Mesendoderm (in vitro differentiated cells): Measurements from ENCODE around the gene CLSTN3.

Source experiments
- DNase-seq: peaks from one replicate; pipeline ENCODE4 v3.0.0; 2013
- H2AK5ac ChIP-seq: 2 replicates; pipeline ENCODE4 v1.6.1; 2013; ENCODE audit warnings: low read length, inconsistent platforms
- H2BK120ac ChIP-seq: 2 replicates; pipeline ENCODE4 v1.6.1; 2013; ENCODE audit warnings: low read depth, mild to moderate bottlenecking, low read length, moderate library complexity, mixed read lengths
- H2BK15ac ChIP-seq: replicated peaks from 2 replicates; pipeline ENCODE4 v1.6.1; 2013; ENCODE audit warnings: low read depth, mild to moderate bottlenecking, moderate library complexity
- H2BK5ac ChIP-seq: 2 replicates; pipeline ENCODE4 v1.6.1; 2013; ENCODE audit warnings: low read length, inconsistent platforms
- H3K18ac ChIP-seq: 2 replicates; pipeline ENCODE4 v1.6.1; 2013; ENCODE audit warnings: mild to moderate bottlenecking, low read length, mixed read lengths
- H3K23ac ChIP-seq: one replicate; pipeline ENCODE4 v1.6.1; 2013; ENCODE audit warnings: low read length
- H3K27ac ChIP-seq: 2 replicates; pipeline ENCODE4 v1.5.1; 2013; ENCODE audit warnings: low read depth, mild to moderate bottlenecking, inconsistent platforms, low read length, moderate library complexity
- H3K27me3 ChIP-seq: 2 replicates; pipeline ENCODE4 v1.6.1; 2013; ENCODE audit warnings: low read length, control low read depth, mild to moderate bottlenecking, inconsistent platforms; ENCODE audit not compliant: insufficient read depth, poor library complexity
- H3K36me3 ChIP-seq: 2 replicates; pipeline ENCODE4 v1.6.1; 2013; ENCODE audit warnings: low read length, inconsistent platforms; ENCODE audit not compliant: control insufficient read depth, insufficient read depth
- H3K4ac ChIP-seq: one replicate; pipeline ENCODE4 v1.6.1; 2013; ENCODE audit warnings: low read depth, mild to moderate bottlenecking, low read length, moderate library complexity
- H3K4me1 ChIP-seq: 2 replicates; pipeline ENCODE4 v1.6.1; 2013; ENCODE audit warnings: low read depth, low read length, inconsistent platforms; ENCODE audit not compliant: control insufficient read depth
- H3K4me2 ChIP-seq: 2 replicates; pipeline ENCODE4 v1.6.1; 2013; ENCODE audit warnings: low read length
- H3K4me3 ChIP-seq: 2 replicates; pipeline ENCODE4 v1.5.1; 2013; ENCODE audit warnings: mild to moderate bottlenecking, low read length
- H3K56ac ChIP-seq: one replicate; pipeline ENCODE4 v1.6.1; 2013; ENCODE audit warnings: low read length
- H3K79me1 ChIP-seq: 2 replicates; pipeline ENCODE4 v1.6.1; 2013; ENCODE audit warnings: low read length, inconsistent platforms
- H3K79me2 ChIP-seq: 2 replicates; pipeline ENCODE4 v1.6.1; 2013; ENCODE audit warnings: mild to moderate bottlenecking, low read length; ENCODE audit not compliant: control insufficient read depth, insufficient read depth
- H3K9ac ChIP-seq: 2 replicates; pipeline ENCODE4 v1.6.1; 2013; ENCODE audit warnings: low read length, inconsistent platforms
- H4K5ac ChIP-seq: one replicate; pipeline ENCODE4 v1.6.1; 2013; ENCODE audit warnings: low read length
- H4K8ac ChIP-seq: one replicate; pipeline ENCODE4 v1.6.1; 2013; ENCODE audit warnings: low read depth, mild to moderate bottlenecking, control low read depth, low read length, moderate library complexity
- WGBS: extraction: QIAGEN DNeasy Blood & Tissue Kit; methylation state at CpG from one replicate; pipeline ENCODE4 v1.1.7; 2013; ENCODE audit warnings: low lambda C conversion rate, missing lambda C conversion rate; ENCODE audit not compliant: insufficient coverage; ENCODE audit errors: extremely low coverage; 5-methylcytosine and 5-hydroxymethylcytosine counted together

Gene CLSTN3

GRCh38 chr12:7101047-7101693 lies 29.0 kb upstream of the CLSTN3 start:
- Histone ChIP-seq H2BK15ac (no peak overlapping the region), H4K5ac (no peak overlapping the region), H3K27me3 (no peaks in the 10 kb centered on the region), H3K9ac (no peak overlapping the region), H3K27ac (no peak overlapping the region), H3K4me2 (no peak overlapping the region), H3K36me3 (no peaks in the 10 kb centered on the region), H3K23ac (no peak overlapping the region), H2BK5ac (no peak overlapping the region), H3K79me1 (no peaks in the 10 kb centered on the region), H3K18ac (no peak overlapping the region), H2AK5ac (no peak overlapping the region), H4K8ac (no peak overlapping the region), H3K4ac (no peak overlapping the region), H2BK120ac (no peak overlapping the region), H3K79me2 (no peaks in the 10 kb centered on the region), H3K4me1 (no peaks in the 10 kb centered on the region), H3K56ac (no peak overlapping the region), H3K4me3 (no peak overlapping the region)
- whole genome bisulfite sequencing, result no CpG with 5 or more reads among the region's 4 CpGs
- no peak for DNase-seq

DNA sequence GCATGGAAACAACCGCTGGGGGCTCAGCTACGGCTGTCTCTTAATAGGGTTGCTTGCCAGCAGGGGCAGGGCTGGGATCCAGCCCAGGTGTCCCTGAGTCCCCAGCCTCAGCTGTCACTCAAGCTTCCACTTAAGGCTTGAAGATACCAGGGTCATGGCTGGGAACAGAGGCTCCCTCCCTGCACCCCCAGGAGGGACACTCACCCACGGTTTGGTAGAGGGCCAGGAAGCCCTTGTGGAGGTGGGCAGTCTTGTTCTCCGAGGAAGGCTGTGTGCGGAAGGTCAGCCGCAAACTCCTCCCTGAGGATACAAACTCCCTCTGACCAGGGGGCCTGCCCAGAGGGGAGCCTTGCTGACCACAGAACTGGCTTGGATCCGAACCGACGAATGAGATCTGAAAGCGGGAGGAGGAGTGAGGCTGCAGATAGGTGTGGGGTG lies 28.5 kb upstream of the CLSTN3 start:
- no peak overlapping the region for H2AK5ac ChIP-seq
- no peak overlapping the region for H2BK15ac ChIP-seq
- WGBS, result no CpG with 5 or more reads among the region's 10 CpGs
- H4K8ac ChIP-seq, result no peak overlapping the region
- no peak overlapping the region for H3K4me3 ChIP-seq
- H3K18ac ChIP-seq, result no peak overlapping the region
- H3K4me2 ChIP-seq, result no peak overlapping the region
- no peaks in the 10 kb centered on the region for H3K36me3 ChIP-seq
- peaks cover 2% of the 10 kb centered on the region for H3K79me1 ChIP-seq
- no peak overlapping the region for H3K9ac ChIP-seq
- no peak overlapping the region for H3K27ac ChIP-seq
- H2BK5ac ChIP-seq, result no peak overlapping the region
- H3K79me2 ChIP-seq, result no peaks in the 10 kb centered on the region
- no peak overlapping the region for H3K23ac ChIP-seq
- H4K5ac ChIP-seq, result no peak overlapping the region
- H3K56ac ChIP-seq, result no peak overlapping the region
- H3K4me1 ChIP-seq, result no peaks in the 10 kb centered on the region
- no peak for DNase-seq
- H3K4ac ChIP-seq, result no peak overlapping the region
- no peaks in the 10 kb centered on the region for H3K27me3 ChIP-seq
- H2BK120ac ChIP-seq, result no peak overlapping the region

DNA sequence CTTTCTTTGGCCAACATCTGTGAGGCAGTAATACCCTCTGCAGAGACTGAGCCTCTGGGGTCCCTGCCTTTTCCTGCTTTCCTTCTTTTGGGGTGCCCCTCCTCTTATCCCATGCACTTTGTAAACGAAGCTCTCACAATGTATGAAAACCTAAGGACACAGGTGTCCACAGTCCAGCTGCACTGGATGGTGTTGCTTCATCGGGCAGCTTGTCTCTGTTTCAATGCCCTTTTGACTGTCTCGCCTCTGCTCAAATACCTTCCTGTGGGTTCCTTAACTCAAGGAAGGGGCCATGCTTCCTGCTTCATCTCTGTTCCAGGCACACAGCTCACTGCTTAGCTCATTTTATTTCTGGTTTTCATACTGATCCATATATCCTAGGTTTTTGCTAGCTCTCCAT lies 27.6 kb upstream of the CLSTN3 start:
- Histone ChIP-seq H3K23ac (no peak overlapping the region), H2BK120ac (no peak overlapping the region), H3K4me1 (no peaks in the 10 kb centered on the region), H3K79me1 (peaks cover 2% of the 10 kb centered on the region), H3K4ac (no peak overlapping the region), H3K36me3 (no peaks in the 10 kb centered on the region), H3K79me2 (no peaks in the 10 kb centered on the region), H2BK15ac (no peak overlapping the region), H3K9ac (no peak overlapping the region), H2BK5ac (no peak overlapping the region), H4K8ac (no peak overlapping the region), H2AK5ac (no peak overlapping the region), H3K56ac (no peak overlapping the region), H3K4me3 (no peak overlapping the region), H3K4me2 (no peak overlapping the region), H3K27ac (no peak overlapping the region), H3K18ac (no peak overlapping the region), H3K27me3 (no peaks in the 10 kb centered on the region), H4K5ac (no peak overlapping the region)
- DNase-seq, result no peak
- WGBS, result no CpG with 5 or more reads among the region's 3 CpGs

GRCh38 chr12:7103837-7104584 lies 26.2 kb upstream of the CLSTN3 start:
- Histone ChIP-seq H3K4me1 (no peaks in the 10 kb centered on the region), H2AK5ac (no peak overlapping the region), H4K5ac (no peak overlapping the region), H3K4me2 (no peak overlapping the region), H3K4ac (no peak overlapping the region), H2BK120ac (no peak overlapping the region), H3K27ac (no peak overlapping the region), H2BK5ac (no peak overlapping the region), H3K79me1 (peaks cover 2% of the 10 kb centered on the region), H3K9ac (no peak overlapping the region), H3K4me3 (no peak overlapping the region), H3K56ac (no peak overlapping the region), H2BK15ac (no peak overlapping the region), H3K36me3 (no peaks in the 10 kb centered on the region), H3K18ac (no peak overlapping the region), H3K23ac (no peak overlapping the region), H3K27me3 (no peaks in the 10 kb centered on the region), H4K8ac (no peak overlapping the region), H3K79me2 (no peaks in the 10 kb centered on the region)
- no CpG with 5 or more reads among the region's 14 CpGs for WGBS
- DNase-seq, result no peak

GRCh38 chr12:7106082-7106481 lies 24.1 kb upstream of the CLSTN3 start:
- Histone ChIP-seq H2BK120ac (no peak overlapping the region), H3K27ac (no peak overlapping the region), H3K4me2 (no peak overlapping the region), H3K36me3 (no peaks in the 10 kb centered on the region), H3K79me2 (no peaks in the 10 kb centered on the region), H4K8ac (no peak overlapping the region), H2BK15ac (no peak overlapping the region), H3K27me3 (no peaks in the 10 kb centered on the region), H3K23ac (no peak overlapping the region), H3K4ac (no peak overlapping the region), H2BK5ac (no peak overlapping the region), H3K79me1 (peaks cover 2% of the 10 kb centered on the region), H3K56ac (no peak overlapping the region), H4K5ac (no peak overlapping the region), H3K9ac (no peak overlapping the region), H3K18ac (no peak overlapping the region), H3K4me3 (no peak overlapping the region), H3K4me1 (no peaks in the 10 kb centered on the region), H2AK5ac (no peak overlapping the region)
- no CpG with 5 or more reads among the region's 1 CpG for WGBS
- DNase-seq, result no peak
